GM15510 (cell line): ENCODE measurements around the gene C19orf25.

Experiments
- POLR2A ChIP-seq: IDR thresholded peaks from 3 replicates; pipeline ENCODE4 v1.6.1; 2011; ENCODE audit warnings: borderline replicate concordance; ENCODE audit not compliant: insufficient read length; ENCODE audit errors: extremely low read depth

The C19orf25 gene

GRCh38 chr19:1478934-1479707 lies at the start of gene C19orf25:
C19orf25 (minus strand) TSS chr19:1479215; CDS start chr19:1478903, 312 bp downstream.
- peak; percentile 91 for TF ChIP-seq POLR2A

DNA sequence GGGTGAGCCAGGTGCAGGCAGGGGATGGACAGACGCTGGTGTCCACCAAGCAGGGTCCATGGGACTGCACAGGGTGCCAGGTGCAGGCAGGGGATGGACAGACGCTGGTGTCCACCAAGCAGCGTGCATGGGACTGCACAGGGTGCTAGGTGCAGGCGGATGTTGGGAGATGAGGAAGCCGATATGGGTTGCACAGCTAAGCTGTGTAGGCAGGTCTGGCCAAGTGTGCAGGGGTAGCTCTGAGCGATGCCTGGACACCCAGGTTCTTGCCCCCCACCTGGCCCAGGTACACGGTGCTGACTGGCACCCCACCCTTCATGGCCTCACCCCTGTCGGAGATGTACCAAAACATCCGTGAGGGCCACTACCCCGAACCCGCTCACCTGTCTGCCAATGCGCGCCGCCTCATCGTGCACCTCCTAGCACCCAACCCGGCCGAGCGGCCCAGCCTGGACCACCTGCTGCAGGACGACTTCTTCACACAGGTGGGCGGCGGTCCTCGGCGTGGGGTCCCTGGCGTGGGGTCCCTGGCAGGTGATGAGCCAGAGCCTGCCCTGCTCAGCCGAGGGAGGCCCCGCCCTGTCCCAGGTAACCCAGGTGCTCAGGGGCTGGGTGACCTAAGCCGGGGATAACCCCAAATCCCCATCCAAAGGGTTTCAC lies 48.8 kb upstream of the C19orf25 start:
- no peak for TF ChIP-seq POLR2A

GRCh38 chr19:1526979-1527649 lies 48.1 kb upstream of the C19orf25 start:
- TF ChIP-seq POLR2A, result no peak

DNA sequence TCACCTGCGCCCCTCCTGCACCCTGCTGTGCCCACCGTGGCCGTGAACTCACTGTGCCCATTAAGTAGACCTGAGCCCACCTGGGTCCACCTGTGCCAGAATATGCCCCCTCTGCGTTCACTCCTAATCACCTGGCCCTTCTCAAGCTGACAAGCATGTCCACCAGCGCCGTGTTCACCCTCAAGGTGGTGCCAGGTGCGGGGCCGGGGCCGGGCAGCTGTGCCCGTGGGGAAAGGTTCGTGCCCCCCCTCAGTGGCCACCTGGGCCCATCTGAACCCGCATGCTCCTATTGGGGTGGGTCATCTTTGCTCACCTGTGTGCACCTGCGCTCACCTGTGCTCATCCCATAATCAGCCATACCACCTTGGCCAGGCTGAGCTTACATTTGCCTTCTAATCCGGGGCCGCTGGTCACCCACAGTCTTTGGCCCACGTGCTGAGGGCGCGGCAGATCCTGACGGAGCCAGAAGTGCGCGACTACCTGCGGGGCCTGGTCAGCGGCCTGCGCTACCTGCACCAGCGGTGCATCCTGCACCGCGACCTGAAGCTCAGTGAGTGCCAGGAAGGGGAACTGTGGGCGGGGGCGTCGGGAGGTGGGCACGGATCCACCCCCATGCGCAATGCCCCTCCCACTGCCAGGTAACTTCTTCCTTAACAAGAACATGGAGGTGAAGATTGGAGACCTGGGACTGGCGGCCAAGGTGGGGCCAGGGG lies 47.2 kb upstream of the C19orf25 start:
- TF ChIP-seq POLR2A, result no peak

GRCh38 chr19:1525343-1525742 lies 46.3 kb upstream of the C19orf25 start:
- no peak for TF ChIP-seq POLR2A

DNA sequence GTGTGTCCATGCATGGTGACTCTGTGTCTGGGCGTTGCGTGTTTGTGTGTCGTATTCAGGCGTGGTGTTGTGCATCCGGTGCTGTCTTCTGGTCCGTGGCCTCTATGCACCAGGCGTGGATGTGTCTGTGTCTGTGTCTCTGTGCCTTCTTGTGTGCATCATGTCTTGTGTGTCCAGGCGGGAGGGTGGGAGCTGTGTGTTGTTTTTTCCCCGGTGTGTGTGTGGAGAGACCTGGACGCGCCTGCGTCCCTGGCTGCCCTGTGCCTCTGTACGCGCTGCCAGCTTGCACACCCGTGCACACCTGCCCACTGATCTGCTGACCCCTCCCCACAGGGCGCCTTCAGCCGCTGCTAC lies 45.9 kb upstream of the C19orf25 start:
- TF ChIP-seq POLR2A, result no peak

- TF ChIP-seq POLR2A, result no peak
Measured at GRCh38 chr19:1524287-1524971, 45.4 kb upstream of the C19orf25 start.

DNA sequence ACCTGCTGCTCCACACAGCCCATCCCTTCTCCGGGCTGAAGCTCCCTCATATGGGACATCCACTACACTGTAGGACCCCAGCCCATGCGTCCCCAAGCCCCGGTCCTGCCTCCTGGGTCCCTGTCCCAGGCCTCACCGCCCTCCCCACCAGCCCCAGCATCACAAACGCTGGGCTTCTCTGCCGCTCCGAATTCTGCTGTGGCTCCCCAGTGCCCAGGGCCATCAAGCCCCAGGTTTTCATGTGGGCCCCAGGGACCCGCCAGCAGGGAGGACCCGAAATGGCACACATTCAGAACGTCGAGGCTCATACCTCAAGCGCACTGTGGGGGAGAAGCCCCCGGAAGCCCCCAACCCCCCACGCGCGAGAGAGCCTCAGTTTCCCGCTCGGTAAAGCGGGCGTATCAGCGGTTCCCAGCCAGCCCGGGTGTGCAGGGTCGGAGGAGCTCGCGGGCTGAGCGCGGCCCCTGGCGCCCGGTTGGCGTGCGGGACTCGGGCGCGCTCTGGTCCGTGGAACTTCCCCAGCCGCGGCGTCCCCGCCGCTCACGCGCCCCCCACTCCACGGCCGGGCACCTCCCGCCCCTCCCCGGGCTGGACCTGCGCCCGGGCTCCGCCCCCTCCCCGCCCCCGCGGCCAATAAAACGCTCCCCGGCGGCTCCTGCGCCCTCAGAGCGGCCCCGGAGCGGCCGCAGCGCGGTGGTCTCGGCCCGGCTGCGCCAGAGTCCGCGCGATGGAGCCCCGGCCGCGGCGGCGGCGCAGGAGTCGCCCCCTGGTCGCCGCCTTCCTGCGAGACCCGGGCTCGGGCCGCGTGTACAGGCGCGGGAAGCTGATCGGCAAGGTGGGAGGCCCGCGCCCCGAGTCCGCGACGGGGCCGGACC lies 44.6 kb upstream of the C19orf25 start, which contains the start of gene PLK5:
PLK5 (plus strand) TSS at position 666 of the 875 bp plus-strand sequence. CDS start 2,920 bp downstream, outside the sequence.
- TF ChIP-seq POLR2A, result no peak

GRCh38 chr19:1522838-1523237 lies 43.8 kb upstream of the C19orf25 start:
- no peak for TF ChIP-seq POLR2A

DNA sequence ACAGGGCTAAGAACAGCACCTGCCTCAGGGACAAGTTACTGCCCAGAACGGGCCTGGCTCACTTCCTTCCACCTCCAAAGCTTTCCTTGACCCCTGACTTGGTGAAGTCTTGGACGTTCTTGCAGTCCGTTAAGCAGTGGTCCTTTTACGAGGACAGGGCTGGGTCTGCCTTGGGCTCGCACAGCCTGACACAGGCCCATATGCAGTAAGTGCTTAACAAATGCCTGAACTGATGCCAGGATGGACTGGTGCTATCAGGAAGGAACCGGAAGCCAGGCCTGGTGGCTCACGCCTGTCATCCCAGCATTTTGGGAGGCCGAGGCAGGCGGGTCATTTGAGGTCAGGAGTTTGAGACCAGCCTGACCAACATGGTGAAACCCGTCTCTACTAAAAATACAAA lies 43.0 kb upstream of the C19orf25 start:
- TF ChIP-seq POLR2A, result no peak

DNA sequence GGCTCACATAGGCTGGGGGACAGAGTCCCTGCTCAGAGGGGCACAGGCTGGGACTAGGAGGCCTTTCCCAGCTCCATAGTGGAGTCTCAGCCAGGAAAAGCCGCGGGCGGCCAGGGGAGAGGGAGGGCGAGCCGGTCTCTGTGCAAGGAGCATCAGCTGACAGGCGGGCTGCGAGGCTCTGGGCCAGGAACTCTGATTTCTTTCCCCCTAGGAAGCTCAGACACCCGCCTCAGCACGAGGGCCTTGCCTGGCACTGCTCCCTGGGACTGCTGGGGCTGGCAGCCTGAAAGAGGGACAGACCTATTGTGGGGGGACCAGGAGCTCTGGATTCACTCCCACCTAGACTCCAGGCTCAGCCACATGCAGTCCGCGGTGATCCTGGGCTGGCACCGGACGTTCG lies 42.6 kb upstream of the C19orf25 start:
- TF ChIP-seq POLR2A, result no peak

GRCh38 chr19:1520203-1520780 lies 41.3 kb upstream of the C19orf25 start:
- no peak for TF ChIP-seq POLR2A

DNA sequence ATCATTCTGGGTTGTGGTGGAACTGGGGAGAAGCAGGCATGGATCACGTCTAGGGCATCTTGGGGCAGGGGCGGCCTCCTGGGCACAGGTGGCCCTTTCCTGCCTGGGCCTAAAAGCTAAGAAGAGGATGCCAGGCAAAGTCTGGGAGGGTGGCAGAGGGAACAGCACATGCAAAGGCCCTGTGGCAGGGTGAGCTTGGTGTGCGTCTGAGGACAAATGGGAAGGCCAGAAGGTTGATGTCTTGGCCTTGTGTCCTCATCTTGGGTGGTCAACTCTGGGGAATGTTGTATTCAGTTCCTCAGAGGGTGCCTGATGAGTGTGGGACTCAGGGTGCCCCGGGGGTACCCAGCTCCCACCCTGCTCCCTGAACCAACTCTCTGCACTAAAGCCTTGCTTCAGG lies 39.5 kb upstream of the C19orf25 start:
- TF ChIP-seq POLR2A, result no peak
